Stomach (tissue), 4 donors: ENCODE measurements around the gene IPO13.

Experiments used
- POLR2A ChIP-seq, 4 donors: fragments of 450-650 bp; IDR thresholded peaks; one replicate each; pipeline ENCODE4 v1.6.1; 2016; ENCODE audit warnings: antibody characterized with exemption in 4 of 4, control low read depth in 2 of 4, mild to moderate bottlenecking in 1 of 4, moderate library complexity in 1 of 4
- POLR2AphosphoS5 ChIP-seq, 3 donors: sonication (generic); formaldehyde crosslinking; IDR thresholded peaks; one replicate each; pipeline ENCODE4 v1.6.1; 2016; ENCODE audit warnings: antibody characterized with exemption in 3 of 3
- TF ChIP-seq, protein P1 (sequence below), 7 experiments: fragments of 450-650 bp in 4 of 7; fragments of 200-600 bp in 3 of 7; sonication (generic) in 3 of 7; IDR thresholded peaks; one replicate each; pipeline ENCODE4 v1.5.1; 2016 to 2019; ENCODE audit warnings: antibody characterized with exemption in 7 of 7, control low read depth in 2 of 7, mild to moderate bottlenecking in 1 of 7

DNA sequence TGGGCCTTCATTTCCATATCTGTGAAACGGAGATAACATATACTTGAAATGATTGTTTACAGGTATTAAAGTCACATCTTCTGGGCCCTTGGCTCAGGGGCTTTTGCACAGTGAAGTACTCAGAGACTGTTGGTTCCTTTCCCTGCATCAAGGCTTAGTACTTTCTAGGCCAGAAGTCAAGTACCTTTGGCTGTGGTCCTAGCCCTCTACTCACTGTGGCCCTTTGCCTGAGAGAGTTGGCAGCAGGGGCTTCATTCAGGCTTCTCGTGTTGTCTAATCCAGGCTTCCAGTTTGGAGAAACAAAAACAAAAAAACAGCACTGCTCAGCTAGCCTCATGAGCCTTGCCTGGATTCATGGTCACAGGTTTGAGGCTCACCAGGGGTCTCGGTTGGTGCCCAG is 14.9 kb downstream of the IPO13 start:
- TF ChIP-seq POLR2A (IDR thresholded peaks at IDR 0.05) (no peak), POLR2AphosphoS5 (IDR thresholded peaks at IDR 0.05) (no peak)
- TF ChIP-seq, protein P1, sequence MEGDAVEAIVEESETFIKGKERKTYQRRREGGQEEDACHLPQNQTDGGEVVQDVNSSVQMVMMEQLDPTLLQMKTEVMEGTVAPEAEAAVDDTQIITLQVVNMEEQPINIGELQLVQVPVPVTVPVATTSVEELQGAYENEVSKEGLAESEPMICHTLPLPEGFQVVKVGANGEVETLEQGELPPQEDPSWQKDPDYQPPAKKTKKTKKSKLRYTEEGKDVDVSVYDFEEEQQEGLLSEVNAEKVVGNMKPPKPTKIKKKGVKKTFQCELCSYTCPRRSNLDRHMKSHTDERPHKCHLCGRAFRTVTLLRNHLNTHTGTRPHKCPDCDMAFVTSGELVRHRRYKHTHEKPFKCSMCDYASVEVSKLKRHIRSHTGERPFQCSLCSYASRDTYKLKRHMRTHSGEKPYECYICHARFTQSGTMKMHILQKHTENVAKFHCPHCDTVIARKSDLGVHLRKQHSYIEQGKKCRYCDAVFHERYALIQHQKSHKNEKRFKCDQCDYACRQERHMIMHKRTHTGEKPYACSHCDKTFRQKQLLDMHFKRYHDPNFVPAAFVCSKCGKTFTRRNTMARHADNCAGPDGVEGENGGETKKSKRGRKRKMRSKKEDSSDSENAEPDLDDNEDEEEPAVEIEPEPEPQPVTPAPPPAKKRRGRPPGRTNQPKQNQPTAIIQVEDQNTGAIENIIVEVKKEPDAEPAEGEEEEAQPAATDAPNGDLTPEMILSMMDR (IDR thresholded peaks at IDR 0.05): no peak
